GM21528 (cell line): ENCODE results near the gene CFAP68.
"Not testable (repeated sequence)": the region's sequence is repeated elsewhere in the genome, so short reads cannot be mapped to it uniquely, and the experiment has no call there.

Experiments
- ATAC-seq: cut with Tn5 transposase; IDR thresholded peaks from one replicate; pipeline ENCODE4 v1.9.1; 2021; ENCODE audit warnings: mild to moderate bottlenecking, moderate library complexity; ENCODE audit not compliant: unreplicated experiment, low FRiP score

The CFAP68 gene

DNA sequence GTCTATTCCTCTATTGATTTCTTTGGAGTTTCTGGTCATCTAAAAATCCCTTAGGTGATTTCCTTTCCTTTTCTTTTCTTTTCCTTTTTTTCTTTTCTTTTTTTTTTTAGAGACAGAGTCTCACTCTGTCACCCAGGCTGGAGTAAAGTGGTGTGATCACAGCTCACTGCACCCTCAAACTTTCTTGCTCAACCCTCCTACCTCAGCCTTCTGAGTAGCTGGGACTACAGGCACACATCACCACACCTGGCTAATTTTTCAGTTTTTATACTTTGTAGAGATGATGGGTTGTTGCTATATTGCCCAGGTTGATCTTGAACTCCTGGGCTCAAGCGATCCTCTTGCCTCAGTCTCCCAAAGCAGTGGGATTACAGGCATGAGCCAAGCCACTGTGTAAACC is 37.4 kb downstream of the CFAP68 start:
- no peak for ATAC-seq

DNA sequence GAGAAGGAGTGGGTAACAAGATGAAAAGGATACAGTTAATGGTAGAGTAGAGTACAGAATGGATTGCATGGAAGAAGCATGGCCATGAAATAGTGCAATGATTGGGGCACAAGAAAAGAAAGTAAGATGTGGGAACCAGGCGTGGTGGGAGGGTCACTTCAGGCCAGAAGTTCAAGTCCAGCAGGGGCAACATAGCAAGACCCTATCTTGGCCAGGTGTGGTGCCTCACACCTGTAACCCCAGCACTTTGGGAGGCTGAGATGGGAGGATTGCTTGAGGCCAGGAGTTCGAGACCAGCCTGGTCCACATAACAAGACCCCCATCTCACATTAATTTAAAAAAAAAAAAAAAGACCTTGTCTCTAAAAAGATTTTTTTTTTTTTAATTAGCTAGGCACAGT is 38.0 kb downstream of the CFAP68 start:
- no peak for ATAC-seq

DNA sequence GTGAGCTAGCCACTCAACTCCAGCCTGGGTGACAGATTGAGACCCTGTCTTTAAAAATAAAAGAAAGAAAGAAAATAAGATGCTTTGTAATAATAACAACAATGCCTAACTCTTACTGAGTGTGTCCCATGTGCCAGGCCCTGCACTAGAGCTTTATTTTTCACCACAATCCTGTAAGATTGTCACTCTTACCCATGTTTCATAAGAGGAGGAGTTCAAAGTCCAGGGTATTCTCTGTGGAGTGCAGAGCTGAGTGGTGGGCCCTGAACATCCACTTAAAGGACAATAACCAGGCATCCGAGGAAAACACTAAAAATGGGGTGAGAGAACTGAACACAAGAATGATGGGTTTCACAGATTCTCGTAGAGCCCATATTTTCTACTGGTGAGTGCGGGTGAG is 38.4 kb downstream of the CFAP68 start:
- no peak for ATAC-seq

DNA sequence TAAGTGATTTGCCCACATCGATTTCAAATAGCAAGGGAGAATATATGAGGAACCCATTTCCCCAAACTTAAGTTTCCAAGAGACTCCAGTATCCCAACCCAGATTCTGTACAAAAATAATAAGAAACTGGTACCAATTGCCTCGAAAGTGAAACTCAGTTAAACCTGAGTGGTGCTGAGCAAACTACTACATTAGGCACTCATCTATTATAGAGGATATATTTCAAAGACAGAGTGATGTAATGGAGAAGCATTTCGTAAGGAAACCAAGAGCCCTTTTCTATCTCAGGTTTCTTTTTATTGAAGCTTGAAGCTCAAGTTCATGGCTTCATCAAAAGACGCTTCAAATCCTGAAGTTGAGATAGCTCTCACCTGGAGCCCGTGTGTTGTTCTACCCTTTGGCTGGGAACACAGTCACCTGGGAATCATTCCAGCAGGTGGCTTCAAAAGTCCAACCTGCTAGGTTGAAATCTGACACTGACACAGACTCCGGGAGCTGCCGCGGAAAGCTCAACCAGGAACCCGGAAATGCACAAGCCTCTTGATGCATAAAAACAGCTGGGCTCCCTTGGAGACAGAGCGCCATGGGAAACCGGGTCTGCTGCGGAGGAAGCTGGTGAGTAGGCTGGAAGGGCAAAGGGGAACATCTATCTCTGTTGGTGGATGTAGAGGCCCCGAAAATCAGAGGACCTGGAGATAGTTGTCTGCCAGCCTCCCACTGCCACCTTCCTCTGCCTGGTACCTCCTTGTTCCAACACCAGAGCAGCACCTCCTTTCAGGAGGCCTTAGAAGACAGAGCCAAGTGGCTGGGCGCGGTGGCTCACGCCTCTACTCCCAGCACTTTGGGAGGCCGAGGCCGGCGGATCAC is 39.3 kb downstream of the CFAP68 start, which contains the start of gene C11orf52:
Gene C11orf52, plus strand, starts transcription at position 524 of the 867 bp plus-strand sequence. Its CDS starts 60 bp downstream, at position 584.
- ATAC-seq, result no peak

DNA sequence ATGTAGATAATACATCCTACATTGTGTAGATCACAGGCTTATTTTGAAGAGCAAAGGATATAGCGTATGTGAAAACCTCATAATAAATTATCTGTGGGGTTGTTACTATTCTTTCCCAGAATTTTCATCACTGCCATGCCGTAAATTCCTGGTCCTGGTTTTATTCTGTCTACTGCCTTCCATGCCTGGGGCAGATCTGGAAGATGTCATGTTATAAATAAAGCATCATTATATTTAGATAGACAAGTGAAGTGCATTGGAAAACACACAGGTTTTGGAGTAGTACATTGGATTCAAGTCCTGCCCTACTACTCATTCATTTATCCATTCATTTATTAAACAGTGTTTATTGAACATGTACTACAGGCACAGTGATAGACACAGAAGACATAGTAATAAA is 41.6 kb downstream of the CFAP68 start:
- no peak for ATAC-seq

DNA sequence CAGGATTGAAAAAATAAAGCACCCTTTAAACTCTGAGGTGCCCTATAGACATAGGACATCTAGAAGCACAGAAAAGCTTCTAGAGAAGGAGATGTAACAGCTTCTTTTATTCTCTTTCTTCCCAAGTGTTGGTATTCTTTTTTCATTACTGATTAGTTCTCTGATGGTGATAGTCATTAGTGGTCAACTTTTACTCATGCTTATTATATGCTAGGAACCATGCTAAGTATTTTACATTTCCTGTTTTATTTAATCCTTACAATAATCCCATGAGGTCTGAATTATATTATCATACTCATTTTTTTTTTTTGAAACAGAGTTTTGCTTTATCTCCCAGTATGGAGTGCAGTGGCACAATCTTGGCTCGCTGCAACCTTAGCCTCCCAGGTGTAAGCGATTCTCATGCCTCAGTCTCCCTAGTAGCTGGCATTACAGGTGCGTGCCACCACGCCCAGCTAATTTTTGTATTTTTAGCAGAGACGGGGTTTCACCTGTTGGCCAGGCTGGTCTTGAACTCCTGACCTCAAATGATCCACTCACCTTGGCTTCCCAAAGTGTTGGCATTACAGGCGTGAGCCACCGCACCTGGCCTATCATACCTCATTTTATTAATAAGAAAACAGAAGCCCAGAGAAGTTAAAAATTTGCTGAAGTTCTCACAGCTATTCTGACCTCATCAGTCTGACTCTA is 42.3 kb downstream of the CFAP68 start:
- ATAC-seq, result no peak

DNA sequence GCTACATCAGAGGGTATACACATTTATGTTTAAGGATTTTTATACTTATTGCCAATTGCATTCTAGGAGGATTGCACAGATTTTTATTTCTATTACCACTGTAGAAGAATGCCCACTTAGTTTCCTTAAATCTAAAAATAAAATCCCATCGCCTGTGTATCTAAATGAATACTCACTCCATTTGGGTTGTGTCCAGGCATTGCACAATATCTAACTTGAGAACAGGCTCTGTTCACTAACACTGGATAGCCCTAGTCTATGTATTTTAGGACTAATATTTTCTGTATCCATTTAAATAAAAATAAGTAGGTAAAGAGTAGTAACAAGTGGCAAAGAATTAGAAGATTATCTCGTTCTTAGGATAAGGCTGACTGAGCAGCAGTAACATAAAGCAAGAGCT is 43.5 kb downstream of the CFAP68 start:
- ATAC-seq, result no peak

DNA sequence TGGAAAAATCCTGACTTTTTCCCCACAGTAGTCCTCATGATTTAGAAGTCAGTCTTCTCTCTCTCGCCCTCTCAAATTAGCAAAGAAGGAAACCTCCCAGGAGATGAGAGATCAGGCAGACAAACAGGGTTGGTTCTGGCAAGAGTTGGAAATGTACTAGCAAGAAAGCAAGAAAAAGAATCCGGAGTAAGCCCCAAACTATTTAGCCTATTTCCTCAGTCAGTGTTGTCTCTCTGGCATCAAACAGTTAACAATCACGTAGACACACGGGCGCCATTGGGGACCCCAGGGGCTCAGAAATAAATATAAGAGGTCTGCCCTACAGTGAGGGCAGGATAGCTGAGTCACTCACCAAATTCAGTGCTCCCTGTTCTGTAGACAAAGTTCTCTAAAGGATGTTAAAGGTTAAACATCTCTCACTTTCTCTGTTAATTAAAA is 44.0 kb downstream of the CFAP68 start:
- no peak for ATAC-seq

DNA sequence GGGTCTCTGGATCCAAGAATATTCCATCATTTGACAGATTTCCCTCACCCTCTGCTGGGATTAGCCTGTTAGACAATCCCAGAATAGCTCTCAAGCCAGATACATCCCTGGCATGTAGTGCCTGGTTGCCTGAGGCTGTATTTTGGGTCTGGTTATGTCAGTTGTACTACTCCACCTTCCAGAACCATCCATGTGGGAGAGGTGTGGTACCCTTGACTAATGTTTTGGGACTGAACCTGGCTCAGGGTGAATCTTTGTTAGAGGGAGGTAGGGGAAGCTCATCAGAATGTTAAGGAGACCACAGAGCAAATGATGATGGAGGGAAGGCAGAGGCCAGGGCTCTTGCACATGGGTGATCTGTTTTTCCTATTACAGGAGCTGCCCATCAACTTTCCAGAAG is 44.6 kb downstream of the CFAP68 start:
- ATAC-seq, result no peak

DNA sequence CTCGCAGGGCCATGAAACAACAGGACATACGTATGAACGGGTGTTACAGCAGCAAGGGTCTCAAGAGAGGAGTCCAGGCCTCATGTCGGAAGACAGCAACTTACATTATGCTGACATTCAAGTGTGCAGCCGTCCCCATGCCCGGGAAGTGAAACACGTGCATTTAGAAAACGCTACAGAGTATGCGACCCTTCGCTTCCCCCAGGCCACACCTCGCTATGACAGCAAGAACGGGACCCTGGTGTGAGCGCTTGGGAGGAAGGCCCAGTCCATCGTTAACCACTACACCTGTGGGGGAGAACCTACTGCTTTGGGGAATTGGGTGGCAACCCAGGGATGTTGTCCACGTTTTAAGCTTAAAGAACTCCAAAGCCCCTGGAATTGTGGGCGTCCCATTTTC is 46.6 kb downstream of the CFAP68 start:
- ATAC-seq, result no peak

DNA sequence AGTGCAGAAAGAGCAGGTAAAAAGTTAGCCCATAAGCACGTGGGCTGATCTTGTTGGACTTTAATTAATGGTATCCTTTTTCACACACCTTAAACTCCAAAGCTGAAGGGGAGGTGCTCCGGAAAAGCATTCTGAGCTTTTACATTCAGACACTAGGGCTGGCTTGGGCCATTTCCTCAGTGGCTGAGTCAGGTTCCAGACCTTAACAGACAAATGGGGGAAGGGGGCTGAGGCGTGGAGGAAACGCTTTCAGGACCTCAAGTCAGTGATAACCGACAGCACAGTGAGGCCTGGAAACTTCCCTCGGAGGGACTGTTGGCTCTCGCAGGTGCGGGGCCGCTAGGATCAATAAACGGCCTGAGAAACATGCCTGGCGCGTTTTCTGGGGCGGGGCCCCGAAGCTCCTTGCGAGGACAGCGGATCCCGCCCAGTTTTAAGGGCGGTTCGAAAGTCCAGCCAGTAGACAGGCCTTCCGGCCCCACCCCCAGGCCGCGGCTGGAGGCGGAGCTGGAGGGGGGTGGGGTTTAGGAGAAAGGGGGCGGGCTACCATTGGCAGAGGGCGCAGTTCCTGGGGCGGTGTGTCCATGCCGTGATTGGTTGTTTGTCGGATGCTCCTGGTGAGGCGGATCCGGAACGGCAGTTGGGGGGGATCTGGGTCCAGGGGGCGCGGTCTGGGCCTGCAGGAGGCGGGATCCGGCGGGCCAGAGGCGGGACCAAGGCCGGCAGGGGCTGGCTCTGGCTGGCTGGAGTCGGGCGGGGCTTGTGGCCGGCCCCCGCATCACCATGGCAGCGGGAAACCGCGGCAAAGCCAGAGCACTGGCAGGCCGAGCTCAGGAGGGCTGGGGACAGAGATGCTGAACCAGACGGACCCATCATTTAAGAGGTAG is 47.4 kb downstream of the CFAP68 start:
- ATAC-seq, result peak; percentile 94

DNA sequence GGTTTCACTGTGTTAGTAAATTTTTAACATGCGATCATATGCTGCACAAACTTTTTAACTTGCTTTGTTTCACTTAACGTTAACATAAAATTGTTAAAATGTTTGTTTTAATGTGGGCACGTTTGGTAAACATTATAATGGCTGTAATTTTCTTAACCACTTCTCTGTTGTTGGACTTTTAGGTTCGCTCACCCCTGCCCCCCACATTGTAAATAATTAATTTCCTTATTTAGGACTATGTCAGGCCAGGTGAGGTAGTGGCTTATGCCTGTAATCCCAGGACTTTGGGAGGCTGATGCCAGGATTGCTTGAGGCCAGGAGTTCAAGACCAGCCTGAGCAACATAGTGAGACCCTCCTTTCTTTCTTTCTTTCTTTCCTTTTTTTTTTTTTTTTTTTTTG is 51.1 kb downstream of the CFAP68 start:
- no peak for ATAC-seq

DNA sequence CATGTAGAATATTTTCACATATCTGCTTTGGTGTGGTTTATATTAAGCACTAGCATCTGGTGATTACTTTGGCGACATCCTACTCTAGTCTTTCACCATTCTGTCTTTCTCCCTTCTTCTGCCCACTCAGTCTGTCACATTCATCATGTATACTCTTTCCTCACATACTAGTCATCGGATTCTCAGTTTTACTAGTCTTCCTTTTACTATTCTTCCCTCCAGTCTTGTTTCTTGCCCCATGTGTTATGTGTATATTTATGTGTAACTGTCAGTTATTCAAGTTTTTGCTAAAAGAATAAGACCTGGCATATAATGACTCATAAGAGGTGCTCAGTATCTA is 53.2 kb downstream of the CFAP68 start:
- no peak for ATAC-seq

DNA sequence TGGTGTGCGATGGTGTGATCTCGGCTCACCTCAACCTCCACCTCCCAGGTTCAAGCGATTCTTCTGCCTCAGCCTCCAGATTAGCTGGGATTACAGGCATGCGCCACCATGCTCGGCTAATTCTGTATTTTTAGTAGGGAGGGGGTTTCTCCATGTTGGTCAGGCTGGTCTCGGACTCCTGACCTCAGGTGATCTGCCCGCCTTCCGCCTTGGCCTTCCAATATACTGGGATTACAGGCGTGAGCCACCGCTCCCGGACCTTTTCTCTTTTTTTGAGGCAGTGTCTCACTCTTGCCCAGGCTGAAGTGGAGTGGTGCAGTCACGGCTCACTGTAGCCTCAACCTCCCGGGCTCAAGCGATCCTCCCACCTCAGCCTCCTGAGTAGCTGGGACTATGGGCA is 53.8 kb downstream of the CFAP68 start:
- ATAC-seq, result not testable (repeated sequence)

DNA sequence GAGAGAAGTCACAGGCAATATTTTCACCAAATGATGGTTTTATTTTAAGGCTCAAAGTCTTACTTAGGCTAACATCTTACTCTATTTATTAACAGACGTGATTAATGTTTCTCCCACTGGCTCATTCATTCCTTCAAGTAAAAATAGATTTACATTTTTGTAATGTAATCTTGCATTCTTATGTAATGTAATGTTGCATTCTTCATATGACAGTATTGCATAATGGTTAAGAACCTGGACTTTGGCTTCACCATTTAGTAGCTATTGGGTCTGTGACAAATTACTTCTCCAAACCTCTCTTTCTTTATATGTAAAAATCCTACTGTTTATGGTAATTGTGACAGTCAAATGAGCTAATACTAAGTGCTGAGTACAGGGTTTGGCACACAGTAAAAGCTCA is 54.5 kb downstream of the CFAP68 start:
- ATAC-seq, result no peak

DNA sequence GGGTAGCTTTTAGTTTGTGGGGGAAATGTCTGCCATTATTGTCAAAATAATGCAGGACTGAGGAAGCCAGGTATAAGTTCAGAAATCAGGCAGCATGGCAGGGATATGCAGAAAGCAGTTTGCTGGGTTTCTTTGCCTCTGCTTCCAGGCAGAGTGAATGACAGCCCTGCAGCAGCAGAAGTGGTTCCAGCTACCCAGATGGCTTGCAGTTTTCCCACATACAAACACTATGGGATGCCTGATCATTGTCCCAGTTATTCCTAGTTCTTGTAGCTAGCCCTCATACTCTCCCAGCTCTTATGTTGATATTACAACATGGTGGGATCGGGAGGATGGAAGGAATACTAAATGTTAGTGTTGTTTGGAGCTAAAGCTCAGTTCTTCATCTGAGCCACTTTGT is 55.0 kb downstream of the CFAP68 start:
- no peak for ATAC-seq
